8988T (cell line): ENCODE measurements around the gene SOX6.

Experiments used
- DNase-seq: peaks from one replicate; pipeline ENCODE4 v3.0.0; 2011

SOX6 gene

GRCh38 chr11:16265022-16265421, 91.3 kb downstream of the SOX6 start:
- no peak for DNase-seq

- no peak for DNase-seq
Observed at GRCh38 chr11:16262645-16262955, 93.7 kb downstream of the SOX6 start.

GRCh38 chr11:16261836-16262644, 94.3 kb downstream of the SOX6 start:
- DNase-seq: no peak

GRCh38 chr11:16252373-16252772, 104.0 kb downstream of the SOX6 start:
- no peak for DNase-seq

GRCh38 chr11:16248248-16248647, 108.1 kb downstream of the SOX6 start:
- DNase-seq: no peak

GRCh38 chr11:16242806-16243205, 113.5 kb downstream of the SOX6 start:
- DNase-seq: no peak

GRCh38 chr11:16240687-16241086, 115.7 kb downstream of the SOX6 start:
- no peak for DNase-seq

GRCh38 chr11:16239141-16240105, 116.9 kb downstream of the SOX6 start:
- DNase-seq: no peak

GRCh38 chr11:16226245-16226644, 130.1 kb downstream of the SOX6 start:
- DNase-seq: no peak

GRCh38 chr11:16225623-16226022, 130.7 kb downstream of the SOX6 start:
- DNase-seq: no peak

GRCh38 chr11:16223558-16223957, 132.8 kb downstream of the SOX6 start:
- no peak for DNase-seq

- no peak for DNase-seq
Observed at GRCh38 chr11:16217631-16218030, 138.7 kb downstream of the SOX6 start.

GRCh38 chr11:16216831-16217230, 139.5 kb downstream of the SOX6 start:
- DNase-seq: no peak

- DNase-seq: no peak
Observed at GRCh38 chr11:16215352-16215751, 141.0 kb downstream of the SOX6 start.

- no peak for DNase-seq
Observed at GRCh38 chr11:16211407-16211806, 144.9 kb downstream of the SOX6 start.

GRCh38 chr11:16204261-16204660, 152.1 kb downstream of the SOX6 start:
- DNase-seq: no peak

- no peak for DNase-seq
Observed at GRCh38 chr11:16195651-16196050, 160.7 kb downstream of the SOX6 start.

GRCh38 chr11:16194566-16194965, 161.8 kb downstream of the SOX6 start:
- no peak for DNase-seq

GRCh38 chr11:16193897-16194381, 162.4 kb downstream of the SOX6 start:
- no peak for DNase-seq

GRCh38 chr11:16191868-16192240, 164.5 kb downstream of the SOX6 start:
- DNase-seq: no peak

GRCh38 chr11:16191212-16191867, 165.0 kb downstream of the SOX6 start:
- no peak for DNase-seq

GRCh38 chr11:16186680-16187079, 169.7 kb downstream of the SOX6 start:
- no peak for DNase-seq

- DNase-seq: no peak
Observed at GRCh38 chr11:16185042-16185441, 171.3 kb downstream of the SOX6 start.
